H1 (cell line): ENCODE data around the gene SDSL. TPM values are rescaled to one million over a fixed set of nuclear protein-coding genes. Genes with fewer than 3 reads are reported as not detected.

ENCODE experiments used
- CTCF ChIA-PET: fragments of 300-600 bp; sonication (Branson Sonifier 250); formaldehyde crosslinking; loops from one replicate; lab custom pipeline; 2021; ENCODE audit not compliant: partially characterized antibody; lab: Charles Lee
- POLR2A ChIA-PET: fragments of 300-600 bp; sonication (Branson Sonifier 250); formaldehyde crosslinking; loops from one replicate; lab custom pipeline; 2021; ENCODE audit warnings: inconsistent platforms; ENCODE audit not compliant: partially characterized antibody; lab: Charles Lee
- DNase-seq, 2 experiments: peaks; one replicate each; pipeline versions ENCODE4 v3.0.0 to v3.0.0-alpha.2; 2010 to 2022; ENCODE audit warnings: low spot score in 2 of 2, low read depth in 1 of 2, mixed read lengths in 1 of 2
- FAIRE-seq: peaks from 2 replicates; lab custom pipeline; 2011; peaks lifted over from hg19 to GRCh38; lab: Jason Lieb, UNC
- H2AFZ ChIP-seq: 2 replicates; pipeline ENCODE4 v1.8.1; 2012; ENCODE audit warnings: low read length, inconsistent platforms
- H2AK5ac ChIP-seq: 2 replicates; pipeline ENCODE4 v1.6.1; 2013; ENCODE audit warnings: low read depth, low read length
- H2BK120ac ChIP-seq: replicated peaks from 2 replicates; pipeline ENCODE3; 2013; ENCODE audit warnings: low read depth, low read length, inconsistent platforms
- H2BK12ac ChIP-seq: 2 replicates; pipeline ENCODE4 v1.6.1; 2013; ENCODE audit warnings: low read depth, low read length
- H2BK15ac ChIP-seq: 2 replicates; pipeline ENCODE4 v1.6.1; 2013; ENCODE audit warnings: low read length
- H2BK20ac ChIP-seq: 2 replicates; pipeline ENCODE4 v1.6.1; 2013; ENCODE audit warnings: low read length
- H2BK5ac ChIP-seq: 2 replicates; pipeline ENCODE4 v1.6.1; 2013; ENCODE audit warnings: low read depth, low read length
- H3K14ac ChIP-seq: 2 replicates; pipeline ENCODE4 v1.6.1; 2013; ENCODE audit warnings: inconsistent platforms; ENCODE audit not compliant: insufficient read length
- H3K18ac ChIP-seq: 2 replicates; pipeline ENCODE4 v1.6.1; 2013; ENCODE audit warnings: low read length; ENCODE audit errors: extremely low read depth
- H3K23ac ChIP-seq: 2 replicates; pipeline ENCODE4 v1.6.1; 2013; ENCODE audit warnings: inconsistent platforms; ENCODE audit not compliant: insufficient read length
- H3K23me2 ChIP-seq: 2 replicates; pipeline ENCODE4 v1.6.1; 2013; ENCODE audit warnings: low read depth, low read length
- H3K27ac ChIP-seq: 2 replicates; pipeline ENCODE4 v1.6.1; 2011; ENCODE audit warnings: low read depth, low read length, inconsistent platforms
- H3K27me3 ChIP-seq, 4 experiments: replicated peaks in 1 of 4; 1 replicate in 1 of 4; 2 replicates in 3 of 4; pipeline versions ENCODE4 v1.6.1 to v1.8.1; 2011 to 2013; ENCODE audit warnings: low read length in 3 of 4, mild to moderate bottlenecking in 3 of 4, inconsistent platforms in 2 of 4, mixed read lengths in 2 of 4, moderate library complexity in 1 of 4; ENCODE audit not compliant: control insufficient read depth in 3 of 4, insufficient read depth in 3 of 4; ENCODE audit errors: extremely low read depth in 1 of 4
- H3K36me3 ChIP-seq, 4 experiments: 2 replicates each; pipeline versions ENCODE4 v1.6.1 to v1.8.1; 2011 to 2013; ENCODE audit warnings: mild to moderate bottlenecking in 4 of 4, low read length in 3 of 4, moderate library complexity in 2 of 4, control low read depth in 1 of 4, inconsistent platforms in 1 of 4; ENCODE audit not compliant: insufficient read depth in 4 of 4, control insufficient read depth in 2 of 4
- H3K4ac ChIP-seq: replicated peaks from 2 replicates; pipeline ENCODE3; 2013; ENCODE audit warnings: low read length, low read depth, mixed read lengths, inconsistent platforms; ENCODE audit not compliant: insufficient read length
- H3K4me1 ChIP-seq, 4 experiments: replicated peaks in 1 of 4; 1 replicate in 1 of 4; 2 replicates in 3 of 4; pipeline versions ENCODE4 v1.6.1 to v1.8.1; 2011 to 2013; ENCODE audit warnings: low read length in 3 of 4, inconsistent platforms in 2 of 4, mixed read lengths in 1 of 4; ENCODE audit not compliant: insufficient read depth in 4 of 4, control insufficient read depth in 3 of 4
- H3K4me2 ChIP-seq, 2 experiments: 2 replicates each; pipeline versions ENCODE4 v1.6.1 to v1.8.1; 2011 to 2013; ENCODE audit warnings: low read depth in 2 of 2, low read length in 2 of 2, control low read depth in 1 of 2, inconsistent platforms in 1 of 2, mild to moderate bottlenecking in 1 of 2; ENCODE audit not compliant: insufficient read depth in 1 of 2
- H3K4me3 ChIP-seq, 4 experiments: fragments of 200-600, 300-600 bp in 1 of 4; sonication (generic), shearing (Covaris generic), sonication (Bioruptor Twin) in 1 of 4; 2 replicates each; pipeline versions ENCODE4 v1.5.1 to v1.8.1; 2011 to 2016; ENCODE audit warnings: low read length in 4 of 4, low read depth in 3 of 4, control low read depth in 2 of 4, inconsistent platforms in 2 of 4, mild to moderate bottlenecking in 2 of 4, mixed read lengths in 1 of 4, moderate library complexity in 1 of 4; ENCODE audit not compliant: insufficient read depth in 2 of 4; ENCODE audit errors: extremely low read depth in 1 of 4
- H3K56ac ChIP-seq: replicated peaks from 2 replicates; pipeline ENCODE3; 2013; ENCODE audit warnings: low read depth, mild to moderate bottlenecking, mixed read lengths, low read length, inconsistent platforms; ENCODE audit not compliant: insufficient read length
- H3K79me1 ChIP-seq: 2 replicates; pipeline ENCODE4 v1.6.1; 2013; ENCODE audit warnings: low read depth, low read length, control low read depth
- H3K79me2 ChIP-seq, 2 experiments: 2 replicates each; pipeline versions ENCODE4 v1.6.1 to v1.8.1; 2012 to 2013; ENCODE audit warnings: low read length in 2 of 2, mild to moderate bottlenecking in 2 of 2, inconsistent platforms in 1 of 2; ENCODE audit not compliant: insufficient read depth in 2 of 2, control insufficient read depth in 1 of 2
- H3K9ac ChIP-seq, 4 experiments: replicated peaks in 1 of 4; 1 replicate in 1 of 4; 2 replicates in 3 of 4; pipeline versions ENCODE4 v1.6.1 to v1.8.1; 2011 to 2013; ENCODE audit warnings: low read depth in 3 of 4, low read length in 3 of 4, control low read depth in 2 of 4, mild to moderate bottlenecking in 2 of 4, moderate library complexity in 2 of 4, inconsistent platforms in 1 of 4; ENCODE audit errors: extremely low read depth in 1 of 4
- H3K9me3 ChIP-seq, 2 experiments: 2 replicates each; pipeline versions ENCODE4 v1.6.1 to v1.8.1; 2012 to 2013; ENCODE audit warnings: mild to moderate bottlenecking in 2 of 2, moderate library complexity in 2 of 2, control low read depth in 1 of 2, inconsistent platforms in 1 of 2, low read depth in 1 of 2, low read length in 1 of 2, mixed read lengths in 1 of 2; ENCODE audit not compliant: insufficient read depth in 2 of 2
- H4K20me1 ChIP-seq, 2 experiments: replicated peaks in 1 of 2; 2 replicates each; pipeline versions ENCODE3 to v1.8.1; 2011 to 2013; ENCODE audit warnings: inconsistent platforms in 2 of 2, low read length in 2 of 2, mild to moderate bottlenecking in 1 of 2; ENCODE audit not compliant: insufficient read depth in 2 of 2, control insufficient read depth in 1 of 2
- H4K5ac ChIP-seq: 2 replicates; pipeline ENCODE4 v1.6.1; 2013; ENCODE audit warnings: low read length, low read depth, mixed read lengths, inconsistent platforms; ENCODE audit not compliant: insufficient read length
- H4K8ac ChIP-seq: 2 replicates; pipeline ENCODE4 v1.8.0; 2013; ENCODE audit warnings: mild to moderate bottlenecking, moderate library complexity, low read length, inconsistent platforms; ENCODE audit not compliant: insufficient read depth; ENCODE audit errors: extremely low read depth
- H4K91ac ChIP-seq: replicated peaks from 2 replicates; pipeline ENCODE3; 2013; ENCODE audit warnings: low read length, mixed read lengths, inconsistent platforms; ENCODE audit not compliant: insufficient read length
- WGBS, 2 experiments: shearing (Covaris generic) in 1 of 2; methylation state at CpG; one replicate each; pipeline versions ENCODE4 v1.1.6 to v1.1.7; 2013 to 2015; ENCODE audit warnings: low lambda C conversion rate in 2 of 2, mixed read lengths in 2 of 2, inconsistent platforms in 1 of 2, low coverage in 1 of 2, missing lambda C conversion rate in 1 of 2; ENCODE audit not compliant: insufficient replicate concordance in 2 of 2, insufficient coverage in 1 of 2, insufficient read length in 1 of 2; ENCODE audit errors: extremely low coverage in 1 of 2, missing lambda C conversion rate in 1 of 2; 5-methylcytosine and 5-hydroxymethylcytosine counted together
- polyA plus RNA-seq, 7 experiments: library from polyadenylated mRNA; depleted of rRNA in 3 of 7; stranded (reverse) in 5 of 7; unstranded in 2 of 7; fragments of >200 nt in 5 of 7; fragments of 200-250 nt in 2 of 7; gene quantifications; 1 replicate in 5 of 7; 2 replicates in 1 of 7; 4 replicates in 1 of 7; pipeline versions ENCODE4 v1.2.1 to v1.2.3, GENCODE V29; 2011 to 2013; ENCODE audit warnings: missing spikeins in 2 of 7, mixed read lengths in 2 of 7
- total RNA-seq: library from RNA; stranded (reverse); fragmentation: NEBNext Ultra II Directional; extraction: Animal tissue kit (Norgen Biotek cat#: 25700); gene quantifications from 2 replicates; pipeline ENCODE4 v1.2.1, GENCODE V29; 2021

Gene SDSL
- total and polyA plus RNA-seq, 2 of the 8 experiments (the other 6 are each of a cell fraction or from before 2014, with no cell fraction given): 0.69 to 1.3 TPM

DNA sequence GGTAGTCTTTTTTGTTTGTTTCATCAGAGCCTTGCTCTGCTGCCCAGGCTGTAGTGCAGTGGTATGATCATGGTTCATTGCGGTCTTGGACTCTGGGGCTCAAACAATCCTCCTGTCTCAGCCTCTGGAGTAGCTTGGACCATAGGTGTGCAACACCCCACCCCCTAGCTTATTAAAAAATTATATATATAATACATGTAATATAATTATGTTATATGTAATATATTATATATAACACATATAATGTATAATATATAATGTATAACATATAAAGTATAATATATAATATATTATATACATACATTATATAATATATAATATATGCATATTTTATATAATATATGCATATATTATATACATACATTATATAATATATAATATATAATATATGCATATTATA is 27.7 kb downstream of the SDSL start:
- CTCF ChIA-PET: interaction anchor here (0.6 kb wide), 1 partner anchor 24 kb away, joined by 3 read pairs; no protein-coding TSS in a partner anchor

More for the DNA sequence above, 27.7 kb downstream of the SDSL start:
- Histone ChIP-seq H3K27me3 (no peaks in the 10 kb centered on the region), H3K23me2 (no peaks in the 10 kb centered on the region), H2BK20ac (no peak overlapping the region), H3K79me1 (no peaks in the 10 kb centered on the region), H3K36me3 (no peaks in the 10 kb centered on the region), H2AFZ (no peak overlapping the region), H2BK120ac (no peak overlapping the region), H2BK12ac (no peak overlapping the region), H3K9ac (no peak overlapping the region), H3K27ac (no peak overlapping the region), H3K4me2 (no peak overlapping the region), H3K4me3 (no peak overlapping the region), H3K4me1 (no peaks in the 10 kb centered on the region), H3K79me2 (no peaks in the 10 kb centered on the region), H3K9me3 (no peaks in the 10 kb centered on the region), H3K18ac (no peak overlapping the region), H3K56ac (no peak overlapping the region), H2BK15ac (no peak overlapping the region), H3K14ac (no peak overlapping the region), H3K23ac (no peak overlapping the region), H2BK5ac (no peak overlapping the region), H4K91ac (no peak overlapping the region), H4K5ac (no peak overlapping the region), H3K4ac (no peak overlapping the region), H4K8ac (no peak overlapping the region), H2AK5ac (no peak overlapping the region), H4K20me1 (no peaks in the 10 kb centered on the region)
- DNase-seq (no peak), FAIRE-seq (no peak)
- WGBS, 2 experiments: 86% methylated on average over 1 of the region's 1 CpG; no CpG with 5 or more reads in 1 of the 2 experiments
- POLR2A ChIA-PET: no interaction called here
